HTR-8/SVneo (cell line): Measurements from ENCODE around the gene AIMP2.
"Not testable (repeated sequence)": the region's sequence is repeated elsewhere in the genome, so short reads cannot be mapped to it uniquely, and the experiment has no call there.

Experiments
- DNase-seq: peaks from one replicate; pipeline ENCODE4 v3.0.0; 2011; ENCODE audit warnings: low spot score, mixed read lengths; ENCODE audit not compliant: insufficient read length
- FAIRE-seq: peaks from 2 replicates; lab custom pipeline; 2011; peaks lifted over from hg19 to GRCh38; lab: Jason Lieb, UNC

Gene AIMP2

GRCh38 chr7:6023974-6024435 lies 14.9 kb downstream of the AIMP2 start:
- FAIRE-seq (no peak), DNase-seq (no peak)

- peak; percentile 64 for DNase-seq
- no peak for FAIRE-seq
These were observed 17.1 kb downstream of the AIMP2 start for GRCh38 chr7:6026011-6026819.

- FAIRE-seq (no peak), DNase-seq (no peak)
These were observed 17.8 kb downstream of the AIMP2 start for GRCh38 chr7:6026820-6027311.

- no peak for FAIRE-seq
- DNase-seq: no peak
These were observed 18.8 kb downstream of the AIMP2 start for GRCh38 chr7:6027806-6028365.

- no peak for DNase-seq
- FAIRE-seq: no peak
These were observed 19.5 kb downstream of the AIMP2 start for GRCh38 chr7:6028563-6028962.

- DNase-seq (no peak), FAIRE-seq (no peak)
These were observed 21.9 kb downstream of the AIMP2 start, which contains the start of gene ANKRD61 for GRCh38 chr7:6030988-6031387. Gene ANKRD61, plus strand, starts transcription at chr7:6031376. Its CDS starts 0 bp downstream, at chr7:6031376.

- peak; percentile 67 for FAIRE-seq
These were observed 22.5 kb downstream of the AIMP2 start for GRCh38 chr7:6031567-6031966.

GRCh38 chr7:6032167-6032566 lies 23.1 kb downstream of the AIMP2 start:
- no peak for FAIRE-seq
- DNase-seq: no peak

More at GRCh38 chr7:6031567-6031966, 22.5 kb downstream of the AIMP2 start:
- no peak for DNase-seq

- DNase-seq (no peak), FAIRE-seq (no peak)
These were observed 23.6 kb downstream of the AIMP2 start for GRCh38 chr7:6032641-6033040.

GRCh38 chr7:6035165-6035564 lies 26.1 kb downstream of the AIMP2 start:
- DNase-seq (no peak), FAIRE-seq (no peak)

- DNase-seq: no peak
- FAIRE-seq: peak; percentile 55
These were observed 26.6 kb downstream of the AIMP2 start for GRCh38 chr7:6035686-6036085.

GRCh38 chr7:6049780-6050179 lies 40.7 kb downstream of the AIMP2 start:
- FAIRE-seq: no peak
- no peak for DNase-seq

GRCh38 chr7:6051185-6051584 lies 42.1 kb downstream of the AIMP2 start:
- DNase-seq, FAIRE-seq: not testable (repeated sequence)

GRCh38 chr7:6056616-6057015 lies 47.5 kb downstream of the AIMP2 start:
- FAIRE-seq: no peak

GRCh38 chr7:6057316-6058129 lies 48.5 kb downstream of the AIMP2 start:
- DNase-seq: no peak
- FAIRE-seq: no peak

More at GRCh38 chr7:6056616-6057015, 47.5 kb downstream of the AIMP2 start:
- no peak for DNase-seq

- FAIRE-seq, DNase-seq: not testable (repeated sequence)
These were observed 50.9 kb downstream of the AIMP2 start for GRCh38 chr7:6059941-6060340.

- no peak for FAIRE-seq
- DNase-seq: no peak
These were observed 62.3 kb downstream of the AIMP2 start for GRCh38 chr7:6071406-6071805.
